Mammary epithelial cell (primary cell): ENCODE measurements around the gene HSFX3.
"Not testable (repeated sequence)": the region's sequence is repeated elsewhere in the genome, so short reads cannot be mapped to it uniquely, and the experiment has no call there.

Experiments used
- CTCF ChIP-seq, 2 donors: IDR thresholded peaks in 1 of 2; conservative IDR thresholded peaks in 1 of 2; 2 replicates each; pipeline ENCODE4 v1.5.1; 2011 to 2012; ENCODE audit warnings: inconsistent platforms in 2 of 2, low read length in 2 of 2, mild to moderate bottlenecking in 2 of 2, control low read depth in 1 of 2, low read depth in 1 of 2; ENCODE audit not compliant: insufficient read depth in 1 of 2; ENCODE audit errors: extremely low read depth in 1 of 2
- EZH2 ChIP-seq: IDR thresholded peaks from 2 replicates; pipeline ENCODE4 v1.6.1; 2012; ENCODE audit warnings: low read length, inconsistent platforms, borderline replicate concordance

DNA sequence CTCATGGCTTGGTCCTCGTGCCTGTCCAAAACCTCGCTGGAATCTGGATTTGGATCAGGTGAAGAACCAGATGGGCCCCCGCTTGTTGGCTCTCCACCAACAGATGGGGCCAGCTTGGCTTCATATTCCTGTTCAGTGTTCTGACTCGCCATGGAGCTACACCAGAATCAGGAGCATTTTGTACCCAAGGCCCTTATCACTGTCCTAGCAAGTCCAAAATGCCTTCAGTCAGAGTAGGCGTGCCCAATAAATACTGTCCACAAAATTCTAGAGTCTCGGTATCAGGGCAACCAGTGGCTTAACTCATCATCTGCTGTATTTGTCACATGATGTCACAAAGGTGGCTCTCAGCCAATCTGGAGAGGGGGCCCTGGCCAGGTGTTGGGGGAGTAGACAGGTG is at the start of gene HSFX3:
- TF ChIP-seq CTCF (conservative IDR thresholded peaks at IDR 0.05 in 1 of 2, IDR thresholded peaks at IDR 0.05 in 1 of 2; ENCODE audit: extremely low read depth in 1 of 2, insufficient read depth in 1 of 2, low read depth in 1 of 2, low read length in 2 of 2); EZH2: not testable (repeated sequence)
